OCI-LY3 (cell line): ENCODE measurements around the gene OBSCN.

Experiments used
- H2AFZ ChIP-seq: fragments of 200-600, 300-600 bp; shearing (Covaris generic); 2 replicates; pipeline ENCODE4 v1.6.0; 2014; ENCODE audit warnings: antibody characterized with exemption, low read depth, low read length
- H3K27ac ChIP-seq: fragments of 200-600, 300-600 bp; sonication (generic); 2 replicates; pipeline ENCODE4 v1.5.1; 2014; ENCODE audit warnings: mild to moderate bottlenecking, low read length, moderate library complexity, mixed read lengths
- H3K27me3 ChIP-seq: fragments of 200-600, 300-600 bp; sonication (generic); 2 replicates; pipeline ENCODE4 v1.6.1; 2014; ENCODE audit warnings: low read depth, low read length, mixed read lengths
- H3K36me3 ChIP-seq: fragments of 200-600, 300-600 bp; sonication (generic); replicated peaks from 2 replicates; pipeline ENCODE3; 2014; ENCODE audit warnings: low read depth, low read length, mixed read lengths
- H3K4me1 ChIP-seq: fragments of 300-600, 200-600 bp; sonication (generic); 2 replicates; pipeline ENCODE4 v1.6.1; 2014; ENCODE audit warnings: low read length, mixed read lengths
- H3K4me2 ChIP-seq: fragments of 200-600, 300-600 bp; sonication (generic); 2 replicates; pipeline ENCODE4 v1.6.1; 2014; ENCODE audit warnings: low read length, mixed read lengths
- H3K4me3 ChIP-seq: fragments of 300-600, 200-600 bp; sonication (generic); 2 replicates; pipeline ENCODE4 v1.5.1; 2014; ENCODE audit warnings: antibody characterized with exemption, mild to moderate bottlenecking, low read length, moderate library complexity
- H3K79me2 ChIP-seq: fragments of 300-600, 200-600 bp; shearing (Covaris generic); 2 replicates; pipeline ENCODE4 v1.6.1; 2014; ENCODE audit warnings: mild to moderate bottlenecking, low read length, mixed read lengths
- H3K9ac ChIP-seq: fragments of 300-600, 200-600 bp; shearing (Covaris generic); 2 replicates; pipeline ENCODE4 v1.6.0; 2014; ENCODE audit warnings: mild to moderate bottlenecking, low read length, moderate library complexity
- H3K9me3 ChIP-seq: fragments of 200-600, 300-600 bp; shearing (Covaris generic); 2 replicates; pipeline ENCODE4 v1.6.1; 2014; ENCODE audit warnings: low read length, mixed read lengths; ENCODE audit not compliant: insufficient read depth
- H4K20me1 ChIP-seq: fragments of 200-600, 300-600 bp; sonication (generic); 2 replicates; pipeline ENCODE4 v1.6.1; 2016; ENCODE audit warnings: low read length, mixed read lengths; ENCODE audit not compliant: insufficient read depth
- CTCF ChIP-seq: fragments of 200-600, 300-600 bp; sonication (generic); IDR thresholded peaks from 2 replicates; pipeline ENCODE4 v1.5.1; 2014; ENCODE audit warnings: antibody characterized with exemption, low read length, low read depth
- EZH2phosphoT487 ChIP-seq: fragments of 200-600 bp; shearing (Covaris generic); IDR thresholded peaks from 2 replicates; pipeline ENCODE4 v1.6.1; 2018; ENCODE audit warnings: antibody characterized with exemption, mixed run types, low read depth

Gene OBSCN

GRCh38 chr1:228276901-228277490, 69.2 kb downstream of the OBSCN start:
- no peaks in the 10 kb centered on the region for H3K9me3 ChIP-seq
- no peak overlapping the region for H3K4me2 ChIP-seq
- H4K20me1 ChIP-seq, result no peaks in the 10 kb centered on the region
- no peak overlapping the region for H3K27ac ChIP-seq
- no peaks in the 10 kb centered on the region for H3K27me3 ChIP-seq
- no peak overlapping the region for H2AFZ ChIP-seq
- no peak overlapping the region for H3K9ac ChIP-seq
- no peak for TF ChIP-seq CTCF
- no peak for TF ChIP-seq EZH2phosphoT487
- H3K4me3 ChIP-seq, result no peak overlapping the region
- no peaks in the 10 kb centered on the region for H3K4me1 ChIP-seq
- H3K79me2 ChIP-seq, result no peaks in the 10 kb centered on the region
- no peaks in the 10 kb centered on the region for H3K36me3 ChIP-seq

- H2AFZ ChIP-seq, result no peak overlapping the region
- H3K9ac ChIP-seq, result no peak overlapping the region
- TF ChIP-seq EZH2phosphoT487 (no peak), CTCF (no peak)
- H3K79me2 ChIP-seq, result no peaks in the 10 kb centered on the region
- no peak overlapping the region for H3K4me2 ChIP-seq
- no peaks in the 10 kb centered on the region for H3K4me1 ChIP-seq
- H4K20me1 ChIP-seq, result no peaks in the 10 kb centered on the region
- H3K4me3 ChIP-seq, result no peak overlapping the region
- no peaks in the 10 kb centered on the region for H3K27me3 ChIP-seq
- H3K36me3 ChIP-seq, result no peaks in the 10 kb centered on the region
- no peaks in the 10 kb centered on the region for H3K9me3 ChIP-seq
- H3K27ac ChIP-seq, result no peak overlapping the region
These were observed 69.9 kb downstream of the OBSCN start for GRCh38 chr1:228277491-228278431.

GRCh38 chr1:228278432-228278941, 70.6 kb downstream of the OBSCN start:
- no peaks in the 10 kb centered on the region for H3K9me3 ChIP-seq
- TF ChIP-seq EZH2phosphoT487 (no peak), CTCF (no peak)
- no peaks in the 10 kb centered on the region for H3K4me1 ChIP-seq
- H3K9ac ChIP-seq, result no peak overlapping the region
- H2AFZ ChIP-seq, result no peak overlapping the region
- no peaks in the 10 kb centered on the region for H3K27me3 ChIP-seq
- H3K79me2 ChIP-seq, result no peaks in the 10 kb centered on the region
- no peaks in the 10 kb centered on the region for H4K20me1 ChIP-seq
- H3K4me3 ChIP-seq, result no peak overlapping the region
- no peaks in the 10 kb centered on the region for H3K36me3 ChIP-seq
- no peak overlapping the region for H3K4me2 ChIP-seq
- no peak overlapping the region for H3K27ac ChIP-seq

- no peaks in the 10 kb centered on the region for H4K20me1 ChIP-seq
- H3K4me1 ChIP-seq, result no peaks in the 10 kb centered on the region
- H3K9ac ChIP-seq, result no peak overlapping the region
- TF ChIP-seq EZH2phosphoT487, result no peak
- no peak for TF ChIP-seq CTCF
- H3K4me3 ChIP-seq, result no peak overlapping the region
- no peaks in the 10 kb centered on the region for H3K36me3 ChIP-seq
- H3K27ac ChIP-seq, result no peak overlapping the region
- no peaks in the 10 kb centered on the region for H3K27me3 ChIP-seq
- no peak overlapping the region for H3K4me2 ChIP-seq
- no peaks in the 10 kb centered on the region for H3K79me2 ChIP-seq
- no peaks in the 10 kb centered on the region for H3K9me3 ChIP-seq
- H2AFZ ChIP-seq, result no peak overlapping the region
These were observed 71.3 kb downstream of the OBSCN start for GRCh38 chr1:228279011-228279721.
